DND-41 (cell line): ENCODE results near the gene TARS1.

Experiments
- ATAC-seq: fragments of 200-7000 bp; cut with Tn5 transposase; 3 replicates; pipeline ENCODE4 v1.9.1; 2021; ENCODE audit warnings: low read depth; ENCODE audit not compliant: insufficient read depth
- DNase-seq: peaks from one replicate; pipeline ENCODE4 v3.0.0-alpha.2; 2020
- H2AFZ ChIP-seq: 2 replicates; pipeline ENCODE4 v1.6.0; 2012; ENCODE audit warnings: low read depth, low read length
- H3K27ac ChIP-seq: 2 replicates; pipeline ENCODE4 v1.5.1; 2012; ENCODE audit warnings: low read length, inconsistent platforms
- H3K27me3 ChIP-seq: fragments of 200-600 bp; sonication (generic); 2 replicates; pipeline ENCODE4 v1.6.0; 2012; ENCODE audit warnings: low read length, mild to moderate bottlenecking, inconsistent platforms; ENCODE audit not compliant: insufficient read depth, poor library complexity
- H3K36me3 ChIP-seq: 2 replicates; pipeline ENCODE4 v1.5.1; 2012; ENCODE audit warnings: low read length, inconsistent platforms; ENCODE audit not compliant: insufficient read depth
- H3K4me1 ChIP-seq: 2 replicates; pipeline ENCODE4 v1.5.1; 2012; ENCODE audit warnings: mild to moderate bottlenecking, low read length; ENCODE audit not compliant: insufficient read depth
- H3K4me2 ChIP-seq: 2 replicates; pipeline ENCODE4 v1.6.0; 2012; ENCODE audit warnings: mild to moderate bottlenecking, moderate library complexity, low read length, inconsistent platforms; ENCODE audit not compliant: insufficient read depth
- H3K4me3 ChIP-seq, 2 experiments: fragments of 200-600 bp in 1 of 2; shearing (Covaris generic) in 1 of 2; 2 replicates each; pipeline ENCODE4 v1.5.1; 2012 to 2016; ENCODE audit warnings: inconsistent platforms in 2 of 2, low read length in 2 of 2, mild to moderate bottlenecking in 2 of 2, low read depth in 1 of 2, moderate library complexity in 1 of 2
- H3K79me2 ChIP-seq: 2 replicates; pipeline ENCODE4 v1.6.0; 2012; ENCODE audit warnings: low read length, inconsistent platforms; ENCODE audit not compliant: insufficient read depth
- H3K9ac ChIP-seq: 2 replicates; pipeline ENCODE4 v1.6.0; 2012; ENCODE audit warnings: low read depth, mild to moderate bottlenecking, inconsistent platforms, low read length, moderate library complexity
- H3K9me3 ChIP-seq: 2 replicates; pipeline ENCODE4 v1.5.1; 2012; ENCODE audit warnings: low read length, moderate library complexity, mild to moderate bottlenecking, inconsistent platforms; ENCODE audit not compliant: insufficient read depth, severe bottlenecking
- H4K20me1 ChIP-seq: 2 replicates; pipeline ENCODE4 v1.6.0; 2012; ENCODE audit warnings: low read length; ENCODE audit not compliant: insufficient read depth
- CTCF ChIP-seq: IDR thresholded peaks from 2 replicates; pipeline ENCODE4 v1.5.1; 2012; ENCODE audit warnings: borderline replicate concordance, low read length, moderate library complexity, mild to moderate bottlenecking; ENCODE audit not compliant: poor library complexity, severe bottlenecking; ENCODE audit errors: extremely low read depth
- EZH2 ChIP-seq: IDR thresholded peaks from 3 replicates; pipeline ENCODE4 v1.6.1; 2012; ENCODE audit warnings: borderline replicate concordance, low read depth, mild to moderate bottlenecking, moderate library complexity, low read length, inconsistent platforms; ENCODE audit not compliant: severe bottlenecking

TARS1 gene

GRCh38 chr5:33474004-33474403, 33.2 kb downstream of the TARS1 start:
- Histone ChIP-seq H3K27ac (no peak overlapping the region), H3K4me2 (no peak overlapping the region), H4K20me1 (0 out of 2 replicates have a peak, but pooled peaks cover 5% of the 10 kb centered on the region), H3K4me1 (no peaks in the 10 kb centered on the region), H3K9ac (no peak overlapping the region), H3K36me3 (peaks cover 75% of the 10 kb centered on the region), H3K9me3 (no peaks in the 10 kb centered on the region), H2AFZ (no peak overlapping the region), H3K79me2 (no peaks in the 10 kb centered on the region), H3K27me3 (no peaks in the 10 kb centered on the region), H3K4me3 (no peak overlapping the region)
- no peak for DNase-seq
- TF ChIP-seq CTCF (no peak), EZH2 (no peak)
- no peak for ATAC-seq

GRCh38 chr5:33474931-33475499, 34.2 kb downstream of the TARS1 start:
- peaks cover 67% of the 10 kb centered on the region for H3K36me3 ChIP-seq
- TF ChIP-seq EZH2: no peak
- no peak for TF ChIP-seq CTCF
- ATAC-seq (no peak), DNase-seq (no peak)
- H3K79me2 ChIP-seq: no peaks in the 10 kb centered on the region
- no peak overlapping the region for H3K4me2 ChIP-seq
- 0 out of 2 replicates have a peak, but pooled peaks cover 5% of the 10 kb centered on the region for H4K20me1 ChIP-seq
- H3K27me3 ChIP-seq: no peaks in the 10 kb centered on the region
- H3K9me3 ChIP-seq: no peaks in the 10 kb centered on the region
- no peak overlapping the region for H2AFZ ChIP-seq
- H3K9ac ChIP-seq: no peak overlapping the region
- no peaks in the 10 kb centered on the region for H3K4me1 ChIP-seq
- no peak overlapping the region for H3K27ac ChIP-seq
- H3K4me3 ChIP-seq: no peak overlapping the region

GRCh38 chr5:33475706-33476105, 34.9 kb downstream of the TARS1 start:
- TF ChIP-seq CTCF (no peak), EZH2 (no peak)
- Histone ChIP-seq H4K20me1 (no peaks in the 10 kb centered on the region), H3K27ac (no peak overlapping the region), H3K27me3 (no peaks in the 10 kb centered on the region), H3K9me3 (no peaks in the 10 kb centered on the region), H3K4me2 (no peak overlapping the region), H3K4me3 (no peak overlapping the region), H3K36me3 (peaks cover 60% of the 10 kb centered on the region), H3K79me2 (no peaks in the 10 kb centered on the region), H3K4me1 (no peaks in the 10 kb centered on the region), H2AFZ (no peak overlapping the region), H3K9ac (no peak overlapping the region)
- ATAC-seq (no peak), DNase-seq (no peak)

GRCh38 chr5:33476992-33477391, 36.2 kb downstream of the TARS1 start:
- no peaks in the 10 kb centered on the region for H3K79me2 ChIP-seq
- no peaks in the 10 kb centered on the region for H4K20me1 ChIP-seq
- no peaks in the 10 kb centered on the region for H3K4me1 ChIP-seq
- H3K27ac ChIP-seq: no peak overlapping the region
- no peak overlapping the region for H3K4me3 ChIP-seq
- H3K36me3 ChIP-seq: peaks cover 47% of the 10 kb centered on the region
- H2AFZ ChIP-seq: no peak overlapping the region
- no peak for DNase-seq
- no peak for ATAC-seq
- no peak overlapping the region for H3K9ac ChIP-seq
- no peak overlapping the region for H3K4me2 ChIP-seq
- no peaks in the 10 kb centered on the region for H3K9me3 ChIP-seq
- no peaks in the 10 kb centered on the region for H3K27me3 ChIP-seq
- TF ChIP-seq CTCF (no peak), EZH2 (no peak)
